Neutrophil (primary cell): ENCODE measurements around the gene OSER1.

Experiments
- H3K27ac ChIP-seq: fragments of 200-600 bp; sonication (generic); 2 replicates; pipeline ENCODE4 v1.5.1; 2016; ENCODE audit warnings: mild to moderate bottlenecking, moderate library complexity
- H3K27me3 ChIP-seq: fragments of 200-600 bp; sonication (generic); 2 replicates; pipeline ENCODE4 v1.6.0; 2016; ENCODE audit warnings: mild to moderate bottlenecking
- H3K36me3 ChIP-seq: fragments of 200-600 bp; sonication (generic); 2 replicates; pipeline ENCODE4 v1.5.1; 2017
- H3K4me1 ChIP-seq, 2 experiments: fragments of 200-600 bp in 1 of 2; sonication (generic) in 1 of 2; 1 replicate in 1 of 2; 2 replicates in 1 of 2; pipeline versions ENCODE4 v1.5.1 to v1.6.1; 2013 to 2016; ENCODE audit warnings: low read depth in 1 of 2, low read length in 1 of 2, mild to moderate bottlenecking in 1 of 2, moderate library complexity in 1 of 2; ENCODE audit not compliant: control insufficient read depth in 1 of 2, insufficient read depth in 1 of 2
- H3K4me3 ChIP-seq, 2 experiments: fragments of 200-600 bp in 1 of 2; sonication (generic) in 1 of 2; 1 replicate in 1 of 2; 2 replicates in 1 of 2; pipeline ENCODE4 v1.5.1; 2013 to 2016; ENCODE audit warnings: low read depth in 1 of 2, low read length in 1 of 2, mild to moderate bottlenecking in 1 of 2, moderate library complexity in 1 of 2
- H3K9me3 ChIP-seq: fragments of 200-600 bp; sonication (generic); 2 replicates; pipeline ENCODE4 v1.5.1; 2016
- CTCF ChIP-seq: fragments of 200-600 bp; sonication (generic); IDR thresholded peaks from 2 replicates; pipeline ENCODE4 v1.5.1; 2016; ENCODE audit warnings: antibody characterized with exemption

OSER1 gene

DNA sequence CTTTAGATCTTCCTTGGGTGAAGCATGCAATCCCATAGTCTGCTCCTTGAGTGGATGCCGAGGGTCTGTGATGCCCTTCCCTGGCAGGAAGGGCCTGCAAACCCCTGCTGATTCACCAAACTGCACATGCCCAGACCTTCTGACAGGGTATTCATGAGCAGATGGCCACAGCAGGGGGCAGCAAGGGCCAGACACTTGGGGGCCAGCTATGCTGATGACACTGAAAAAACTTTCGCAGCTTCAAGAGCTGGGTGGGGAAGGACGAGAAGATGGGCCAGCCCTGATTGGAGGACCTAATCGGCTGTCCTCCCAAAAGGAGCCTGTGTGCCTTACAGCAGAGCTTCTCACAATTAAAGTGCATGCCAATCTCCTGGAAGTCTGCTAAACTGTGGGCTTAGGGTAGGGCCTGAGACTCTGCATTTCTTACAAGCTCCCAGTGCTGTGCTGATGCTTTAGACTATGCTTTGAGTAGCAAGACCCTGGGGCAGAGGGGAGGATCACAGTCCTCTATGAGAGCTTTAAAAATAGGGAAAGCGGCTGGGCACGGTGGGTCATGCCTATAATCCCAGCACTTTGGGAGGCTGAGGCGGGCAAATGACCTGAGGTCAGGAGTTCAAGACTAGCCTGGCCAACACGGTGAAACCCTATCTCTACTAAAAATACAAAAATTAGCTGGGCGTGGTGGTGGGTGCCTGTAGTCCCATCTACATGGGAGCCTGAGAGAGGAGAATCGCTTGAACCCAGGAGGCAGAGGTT is 21.3 kb upstream of the OSER1 start:
- Histone ChIP-seq H3K9me3 (no peaks in the 10 kb centered on the region), H3K36me3 (no peaks in the 10 kb centered on the region), H3K27ac (no peak overlapping the region), H3K4me3 (no peak overlapping the region), H3K27me3 (peaks cover 3% of the 10 kb centered on the region), H3K4me1 (no peaks in the 10 kb centered on the region)
- TF ChIP-seq CTCF, result no peak

- no peaks in the 10 kb centered on the region for H3K4me1 ChIP-seq
- H3K27me3 ChIP-seq, result no peaks in the 10 kb centered on the region
- TF ChIP-seq CTCF, result no peak
- no peak overlapping the region for H3K27ac ChIP-seq
- no peak overlapping the region for H3K4me3 ChIP-seq
- no peaks in the 10 kb centered on the region for H3K9me3 ChIP-seq
- no peaks in the 10 kb centered on the region for H3K36me3 ChIP-seq
Measured at GRCh38 chr20:44231193-44231592, 20.6 kb upstream of the OSER1 start.

GRCh38 chr20:44228465-44229258 is 18.1 kb upstream of the OSER1 start:
- TF ChIP-seq CTCF, result no peak
- no peaks in the 10 kb centered on the region for H3K9me3 ChIP-seq
- H3K36me3 ChIP-seq, result no peaks in the 10 kb centered on the region
- H3K4me1 ChIP-seq, result no peaks in the 10 kb centered on the region
- no peaks in the 10 kb centered on the region for H3K27me3 ChIP-seq
- H3K4me3 ChIP-seq, result no peak overlapping the region
- H3K27ac ChIP-seq, result no peak overlapping the region

DNA sequence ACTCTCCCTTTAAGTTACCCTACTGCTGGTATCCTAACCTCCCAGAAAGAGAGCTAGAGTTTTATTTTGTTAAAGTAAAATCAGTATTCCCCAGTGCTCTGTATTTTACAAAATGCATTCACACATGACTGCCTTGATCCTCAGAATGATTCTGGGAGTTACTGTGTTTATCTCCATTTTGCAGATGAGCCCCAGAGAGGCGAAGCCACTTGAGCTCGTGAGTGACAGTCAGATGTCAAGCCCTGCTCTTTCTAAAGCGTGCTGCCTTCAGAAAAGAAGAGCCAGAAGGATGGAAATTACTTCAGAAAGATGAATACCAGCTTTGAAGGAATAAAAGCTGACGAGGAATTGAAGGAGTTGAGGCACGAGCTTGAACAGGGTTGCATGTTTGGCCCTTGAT is 14.1 kb upstream of the OSER1 start:
- no peaks in the 10 kb centered on the region for H3K36me3 ChIP-seq
- no peak overlapping the region for H3K4me3 ChIP-seq
- H3K9me3 ChIP-seq, result no peaks in the 10 kb centered on the region
- H3K27ac ChIP-seq, result no peak overlapping the region
- no peak for TF ChIP-seq CTCF
- H3K27me3 ChIP-seq, result no peaks in the 10 kb centered on the region
- H3K4me1 ChIP-seq, result no peaks in the 10 kb centered on the region

GRCh38 chr20:44223721-44224120 is 13.2 kb upstream of the OSER1 start:
- no peaks in the 10 kb centered on the region for H3K36me3 ChIP-seq
- no peaks in the 10 kb centered on the region for H3K4me1 ChIP-seq
- no peak overlapping the region for H3K27ac ChIP-seq
- peaks cover 6% of the 10 kb centered on the region for H3K27me3 ChIP-seq
- H3K9me3 ChIP-seq, result no peaks in the 10 kb centered on the region
- TF ChIP-seq CTCF, result no peak
- H3K4me3 ChIP-seq, result no peak overlapping the region
